GM23338 (cell line): Measurements from ENCODE around the gene ILKAP. TPM values are rescaled to one million over a fixed set of nuclear protein-coding genes. Genes with fewer than 3 reads are reported as not detected.

Source experiments
- ATAC-seq: fragments of 200-7000 bp; cut with Tn5 transposase; 3 replicates; pipeline ENCODE4 v1.9.1; 2020
- DNase-seq: peaks from one replicate; pipeline ENCODE4 v3.0.0-alpha.2; 2015; ENCODE audit warnings: low spot score
- H2AFZ ChIP-seq: fragments of 200-600 bp; sonication (generic); 2 replicates; pipeline ENCODE4 v1.8.0; 2016; ENCODE audit warnings: antibody characterized with exemption, mild to moderate bottlenecking, moderate library complexity
- H3F3A ChIP-seq: fragments of 200-600 bp; sonication (generic); replicated peaks from 2 replicates; pipeline ENCODE4 v1.8.0; 2017; ENCODE audit warnings: antibody characterized with exemption, mixed run types, low read depth
- H3K27ac ChIP-seq: fragments of 200-600 bp; sonication (generic); 2 replicates; pipeline ENCODE4 v1.6.1; 2016; ENCODE audit warnings: low read depth
- H3K27me3 ChIP-seq: fragments of 200-600 bp; sonication (generic); 2 replicates; pipeline ENCODE4 v1.8.0; 2016; ENCODE audit warnings: mild to moderate bottlenecking, mixed run types, moderate library complexity; ENCODE audit not compliant: insufficient read depth
- H3K36me3 ChIP-seq: fragments of 200-600 bp; sonication (generic); 2 replicates; pipeline ENCODE4 v1.8.0; 2016; ENCODE audit warnings: mild to moderate bottlenecking; ENCODE audit not compliant: insufficient read depth
- H3K4me1 ChIP-seq: fragments of 200-600 bp; sonication (generic); 2 replicates; pipeline ENCODE4 v1.8.0; 2016; ENCODE audit warnings: mild to moderate bottlenecking, moderate library complexity; ENCODE audit not compliant: insufficient read depth
- H3K4me2 ChIP-seq: fragments of 200-600 bp; sonication (generic); 2 replicates; pipeline ENCODE4 v1.7.1; 2017; ENCODE audit warnings: mixed run types
- H3K4me3 ChIP-seq: fragments of 200-600 bp; sonication (generic); 2 replicates; pipeline ENCODE4 v1.6.1; 2016; ENCODE audit warnings: mixed run types
- H3K79me2 ChIP-seq: fragments of 200-600 bp; sonication (generic); replicated peaks from 2 replicates; pipeline ENCODE4 v1.8.0; 2017; ENCODE audit warnings: mild to moderate bottlenecking; ENCODE audit not compliant: insufficient read depth
- H3K9me2 ChIP-seq: fragments of 200-600 bp; sonication (generic); 2 replicates; pipeline ENCODE4 v1.8.0; 2017; ENCODE audit not compliant: insufficient read depth
- H4K20me1 ChIP-seq: fragments of 200-600 bp; sonication (generic); replicated peaks from 2 replicates; pipeline ENCODE4 v1.8.0; 2017; ENCODE audit warnings: mild to moderate bottlenecking; ENCODE audit not compliant: insufficient read depth
- H3K27ac Mint-ChIP-seq: 2 replicates; pipeline ENCODE4 v1.8.0; 2020; ENCODE audit warnings: inconsistent platforms, mild to moderate bottlenecking, moderate library complexity, mixed read lengths
- H3K27me3 Mint-ChIP-seq: 3 replicates; pipeline ENCODE4 v1.8.0; 2022; ENCODE audit warnings: low read depth, mild to moderate bottlenecking, moderate library complexity, mixed read lengths, inconsistent platforms; ENCODE audit not compliant: insufficient read depth, poor library complexity
- H3K36me3 Mint-ChIP-seq: 3 replicates; pipeline ENCODE4 v1.8.0; 2021; ENCODE audit warnings: low read depth, mild to moderate bottlenecking, inconsistent platforms, moderate library complexity, mixed read lengths
- H3K4me1 Mint-ChIP-seq: 3 replicates; pipeline ENCODE4 v1.8.0; 2020; ENCODE audit warnings: mild to moderate bottlenecking, inconsistent platforms, mixed read lengths
- H3K4me3 Mint-ChIP-seq: 3 replicates; pipeline ENCODE4 v1.8.0; 2021; ENCODE audit warnings: moderate library complexity, mild to moderate bottlenecking, inconsistent platforms, mixed read lengths
- H3K9me3 Mint-ChIP-seq: 3 replicates; pipeline ENCODE4 v1.8.0; 2020; ENCODE audit warnings: moderate library complexity, mild to moderate bottlenecking, inconsistent platforms, mixed read lengths
- CREB1 ChIP-seq: fragments of 250-450 bp; sonication (Bioruptor Pico); IDR thresholded peaks from 2 replicates; pipeline ENCODE4 v1.5.0; 2020; ENCODE audit warnings: low read depth, mild to moderate bottlenecking, moderate library complexity
- EZH2 ChIP-seq: fragments of 200-600 bp; sonication (generic); IDR thresholded peaks from one replicate; pipeline ENCODE4 v1.8.0; 2017; ENCODE audit warnings: antibody characterized with exemption, mild to moderate bottlenecking, low read depth; ENCODE audit not compliant: unreplicated experiment
- JUNB ChIP-seq: IDR thresholded peaks from one replicate; pipeline ENCODE4 v1.6.1; 2016; ENCODE audit warnings: antibody characterized with exemption; ENCODE audit not compliant: unreplicated experiment
- NANOG ChIP-seq: IDR thresholded peaks from 2 replicates; pipeline ENCODE4 v1.6.1; 2016; ENCODE audit warnings: antibody characterized with exemption, borderline replicate concordance
- POLR2AphosphoS5 ChIP-seq: IDR thresholded peaks from 2 replicates; pipeline ENCODE4 v1.6.1; 2016; ENCODE audit warnings: antibody characterized with exemption, low read depth
- ZNF114 ChIP-seq: fragments of 250-450 bp; sonication (Bioruptor Pico); IDR thresholded peaks from 2 replicates; pipeline ENCODE4 v1.5.0; 2020; ENCODE audit warnings: mild to moderate bottlenecking, moderate library complexity
- ZNF331 ChIP-seq: fragments of 250-450 bp; sonication (Bioruptor Pico); IDR thresholded peaks from 2 replicates; pipeline ENCODE4 v1.5.0; 2020; ENCODE audit warnings: low read depth, mild to moderate bottlenecking, moderate library complexity
- polyA plus RNA-seq: library from polyadenylated mRNA; unstranded; fragments of >200 nt; fragmentation: Nextera tagmentation; extraction: Ambion mirVana; gene quantifications from 2 replicates; pipeline ENCODE4 v1.2.1, GENCODE V29; 2016
- total RNA-seq: library from RNA; depleted of rRNA; stranded (reverse); fragments of >200 nt; shearing (Covaris generic); gene quantifications from 2 replicates; pipeline ENCODE4 v1.2.3, GENCODE V29; 2014
- TF ChIP-seq, protein P1 (sequence below): fragments of 250-450 bp; sonication (Bioruptor Pico); IDR thresholded peaks from 2 replicates; pipeline ENCODE4 v1.5.0; 2020; ENCODE audit warnings: mild to moderate bottlenecking, moderate library complexity
- TF ChIP-seq, protein P2 (sequence below), 2 experiments: fragments of 200-600 bp in 1 of 2; sonication (generic) in 1 of 2; conservative IDR thresholded peaks; 2 replicates each; pipeline versions ENCODE4 v1.5.1 to v1.6.1; 2016 to 2017; ENCODE audit warnings: antibody characterized with exemption in 2 of 2, low read depth in 2 of 2, mild to moderate bottlenecking in 2 of 2, moderate library complexity in 1 of 2
- TF ChIP-seq, protein P3 (sequence below): IDR thresholded peaks from one replicate; pipeline ENCODE4 v1.6.1; 2018; ENCODE audit warnings: antibody characterized with exemption; ENCODE audit not compliant: unreplicated experiment

Gene ILKAP
- total and polyA plus RNA-seq, 2 experiments from 2014 or later = 17.0 to 35.9 TPM

DNA sequence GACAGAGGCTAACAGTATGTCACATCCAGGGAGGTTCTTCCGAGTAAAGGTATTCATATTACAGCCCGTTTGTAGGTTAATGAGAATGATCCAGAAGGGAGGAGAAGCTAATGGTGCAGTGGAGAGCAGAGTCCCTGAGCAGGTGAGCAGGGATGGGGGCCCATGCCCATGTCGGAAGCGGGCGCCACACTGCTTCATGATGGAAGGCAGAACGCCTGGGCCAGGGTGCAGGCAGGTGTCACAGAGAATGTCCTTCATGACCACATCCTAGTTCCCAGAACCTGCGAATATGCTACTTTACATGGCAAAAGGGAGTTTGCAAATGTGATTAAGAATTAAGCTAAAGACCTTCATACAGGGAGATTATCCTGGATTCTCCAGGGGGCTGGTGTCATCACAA is 32.4 kb upstream of the ILKAP start (continued):
- TF ChIP-seq, protein P1, sequence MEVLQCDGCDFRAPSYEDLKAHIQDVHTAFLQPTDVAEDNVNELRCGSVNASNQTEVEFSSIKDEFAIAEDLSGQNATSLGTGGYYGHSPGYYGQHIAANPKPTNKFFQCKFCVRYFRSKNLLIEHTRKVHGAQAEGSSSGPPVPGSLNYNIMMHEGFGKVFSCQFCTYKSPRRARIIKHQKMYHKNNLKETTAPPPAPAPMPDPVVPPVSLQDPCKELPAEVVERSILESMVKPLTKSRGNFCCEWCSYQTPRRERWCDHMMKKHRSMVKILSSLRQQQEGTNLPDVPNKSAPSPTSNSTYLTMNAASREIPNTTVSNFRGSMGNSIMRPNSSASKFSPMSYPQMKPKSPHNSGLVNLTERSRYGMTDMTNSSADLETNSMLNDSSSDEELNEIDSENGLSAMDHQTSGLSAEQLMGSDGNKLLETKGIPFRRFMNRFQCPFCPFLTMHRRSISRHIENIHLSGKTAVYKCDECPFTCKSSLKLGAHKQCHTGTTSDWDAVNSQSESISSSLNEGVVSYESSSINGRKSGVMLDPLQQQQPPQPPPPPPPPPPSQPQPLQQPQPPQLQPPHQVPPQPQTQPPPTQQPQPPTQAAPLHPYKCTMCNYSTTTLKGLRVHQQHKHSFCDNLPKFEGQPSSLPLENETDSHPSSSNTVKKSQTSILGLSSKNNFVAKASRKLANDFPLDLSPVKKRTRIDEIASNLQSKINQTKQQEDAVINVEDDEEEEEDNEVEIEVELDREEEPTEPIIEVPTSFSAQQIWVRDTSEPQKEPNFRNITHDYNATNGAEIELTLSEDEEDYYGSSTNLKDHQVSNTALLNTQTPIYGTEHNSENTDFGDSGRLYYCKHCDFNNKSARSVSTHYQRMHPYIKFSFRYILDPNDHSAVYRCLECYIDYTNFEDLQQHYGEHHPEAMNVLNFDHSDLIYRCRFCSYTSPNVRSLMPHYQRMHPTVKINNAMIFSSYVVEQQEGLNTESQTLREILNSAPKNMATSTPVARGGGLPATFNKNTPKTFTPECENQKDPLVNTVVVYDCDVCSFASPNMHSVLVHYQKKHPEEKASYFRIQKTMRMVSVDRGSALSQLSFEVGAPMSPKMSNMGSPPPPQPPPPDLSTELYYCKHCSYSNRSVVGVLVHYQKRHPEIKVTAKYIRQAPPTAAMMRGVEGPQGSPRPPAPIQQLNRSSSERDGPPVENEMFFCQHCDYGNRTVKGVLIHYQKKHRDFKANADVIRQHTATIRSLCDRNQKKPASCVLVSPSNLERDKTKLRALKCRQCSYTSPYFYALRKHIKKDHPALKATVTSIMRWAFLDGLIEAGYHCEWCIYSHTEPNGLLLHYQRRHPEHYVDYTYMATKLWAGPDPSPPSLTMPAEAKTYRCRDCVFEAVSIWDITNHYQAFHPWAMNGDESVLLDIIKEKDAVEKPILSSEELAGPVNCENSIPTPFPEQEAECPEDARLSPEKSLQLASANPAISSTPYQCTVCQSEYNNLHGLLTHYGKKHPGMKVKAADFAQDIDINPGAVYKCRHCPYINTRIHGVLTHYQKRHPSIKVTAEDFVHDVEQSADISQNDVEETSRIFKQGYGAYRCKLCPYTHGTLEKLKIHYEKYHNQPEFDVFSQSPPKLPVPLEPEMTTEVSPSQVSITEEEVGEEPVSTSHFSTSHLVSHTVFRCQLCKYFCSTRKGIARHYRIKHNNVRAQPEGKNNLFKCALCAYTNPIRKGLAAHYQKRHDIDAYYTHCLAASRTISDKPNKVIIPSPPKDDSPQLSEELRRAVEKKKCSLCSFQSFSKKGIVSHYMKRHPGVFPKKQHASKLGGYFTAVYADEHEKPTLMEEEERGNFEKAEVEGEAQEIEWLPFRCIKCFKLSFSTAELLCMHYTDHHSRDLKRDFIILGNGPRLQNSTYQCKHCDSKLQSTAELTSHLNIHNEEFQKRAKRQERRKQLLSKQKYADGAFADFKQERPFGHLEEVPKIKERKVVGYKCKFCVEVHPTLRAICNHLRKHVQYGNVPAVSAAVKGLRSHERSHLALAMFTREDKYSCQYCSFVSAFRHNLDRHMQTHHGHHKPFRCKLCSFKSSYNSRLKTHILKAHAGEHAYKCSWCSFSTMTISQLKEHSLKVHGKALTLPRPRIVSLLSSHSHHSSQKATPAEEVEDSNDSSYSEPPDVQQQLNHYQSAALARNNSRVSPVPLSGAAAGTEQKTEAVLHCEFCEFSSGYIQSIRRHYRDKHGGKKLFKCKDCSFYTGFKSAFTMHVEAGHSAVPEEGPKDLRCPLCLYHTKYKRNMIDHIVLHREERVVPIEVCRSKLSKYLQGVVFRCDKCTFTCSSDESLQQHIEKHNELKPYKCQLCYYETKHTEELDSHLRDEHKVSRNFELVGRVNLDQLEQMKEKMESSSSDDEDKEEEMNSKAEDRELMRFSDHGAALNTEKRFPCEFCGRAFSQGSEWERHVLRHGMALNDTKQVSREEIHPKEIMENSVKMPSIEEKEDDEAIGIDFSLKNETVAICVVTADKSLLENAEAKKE (CRISPR knock-in tag) = no peak
- TF ChIP-seq ZNF114 (CRISPR knock-in tag) = no peak
- no peak for TF ChIP-seq CREB1
- TF ChIP-seq POLR2AphosphoS5 = no peak
- TF ChIP-seq EZH2 = no peak
- TF ChIP-seq ZNF331 = no peak
- TF ChIP-seq, protein P2, sequence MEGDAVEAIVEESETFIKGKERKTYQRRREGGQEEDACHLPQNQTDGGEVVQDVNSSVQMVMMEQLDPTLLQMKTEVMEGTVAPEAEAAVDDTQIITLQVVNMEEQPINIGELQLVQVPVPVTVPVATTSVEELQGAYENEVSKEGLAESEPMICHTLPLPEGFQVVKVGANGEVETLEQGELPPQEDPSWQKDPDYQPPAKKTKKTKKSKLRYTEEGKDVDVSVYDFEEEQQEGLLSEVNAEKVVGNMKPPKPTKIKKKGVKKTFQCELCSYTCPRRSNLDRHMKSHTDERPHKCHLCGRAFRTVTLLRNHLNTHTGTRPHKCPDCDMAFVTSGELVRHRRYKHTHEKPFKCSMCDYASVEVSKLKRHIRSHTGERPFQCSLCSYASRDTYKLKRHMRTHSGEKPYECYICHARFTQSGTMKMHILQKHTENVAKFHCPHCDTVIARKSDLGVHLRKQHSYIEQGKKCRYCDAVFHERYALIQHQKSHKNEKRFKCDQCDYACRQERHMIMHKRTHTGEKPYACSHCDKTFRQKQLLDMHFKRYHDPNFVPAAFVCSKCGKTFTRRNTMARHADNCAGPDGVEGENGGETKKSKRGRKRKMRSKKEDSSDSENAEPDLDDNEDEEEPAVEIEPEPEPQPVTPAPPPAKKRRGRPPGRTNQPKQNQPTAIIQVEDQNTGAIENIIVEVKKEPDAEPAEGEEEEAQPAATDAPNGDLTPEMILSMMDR (conservative IDR thresholded peaks at IDR 0.05; ENCODE audit: low read depth in 2 of 2) = no peak
- TF ChIP-seq NANOG = no peak

DNA sequence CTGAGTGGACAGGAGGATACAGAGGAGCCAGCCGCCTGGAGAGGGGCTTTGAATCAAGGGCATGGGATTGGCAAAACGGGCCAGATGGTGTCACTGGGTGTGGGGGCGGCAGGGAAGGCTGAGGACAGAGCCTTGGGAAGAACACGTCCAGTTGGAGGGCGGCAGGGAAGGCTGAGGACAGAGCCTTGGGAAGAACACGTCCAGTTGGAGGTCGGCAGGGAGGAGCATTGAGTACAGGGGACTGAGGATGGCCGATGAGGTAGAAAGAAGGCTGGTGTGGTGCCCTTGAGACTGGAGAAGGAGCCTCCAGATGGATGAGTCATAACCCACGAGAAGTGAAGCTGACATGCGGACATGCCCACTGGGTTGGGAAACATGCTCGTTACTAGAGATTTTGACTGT is 31.8 kb upstream of the ILKAP start:
- H3K9me2 ChIP-seq = peaks cover 3% of the 10 kb centered on the region
- peaks cover 6% of the 10 kb centered on the region; the same call in 1 of the 2 replicates for H4K20me1 ChIP-seq
- no peak overlapping the region for H3K4me3 ChIP-seq
- no peak overlapping the region for H3K27ac Mint-ChIP-seq
- H3K9me3 Mint-ChIP-seq = peaks cover 10% of the 10 kb centered on the region
- no peak overlapping the region for H3K4me2 ChIP-seq
- no peak overlapping the region for H3K27ac ChIP-seq
- H3K4me1 ChIP-seq = no peaks in the 10 kb centered on the region; the same call in 1 of the 2 replicates
- peaks cover 57% of the 10 kb centered on the region for H3K27me3 ChIP-seq
- H3K36me3 ChIP-seq = no peaks in the 10 kb centered on the region
- no peaks in the 10 kb centered on the region for H3K79me2 ChIP-seq
- H2AFZ ChIP-seq = no peak overlapping the region
- no peak for DNase-seq
- ATAC-seq = no peak
- peak overlapping the region; percentile 32; the same call in 1 of the 3 replicates for H3K4me3 Mint-ChIP-seq
- peaks cover 7% of the 10 kb centered on the region for H3K36me3 Mint-ChIP-seq
- peaks cover 53% of the 10 kb centered on the region for H3K27me3 Mint-ChIP-seq
- H3K4me1 Mint-ChIP-seq = peaks cover 4% of the 10 kb centered on the region; the same call in 2 of the 3 replicates
- H3F3A ChIP-seq = no peaks in the 10 kb centered on the region
- TF ChIP-seq, protein P3, sequence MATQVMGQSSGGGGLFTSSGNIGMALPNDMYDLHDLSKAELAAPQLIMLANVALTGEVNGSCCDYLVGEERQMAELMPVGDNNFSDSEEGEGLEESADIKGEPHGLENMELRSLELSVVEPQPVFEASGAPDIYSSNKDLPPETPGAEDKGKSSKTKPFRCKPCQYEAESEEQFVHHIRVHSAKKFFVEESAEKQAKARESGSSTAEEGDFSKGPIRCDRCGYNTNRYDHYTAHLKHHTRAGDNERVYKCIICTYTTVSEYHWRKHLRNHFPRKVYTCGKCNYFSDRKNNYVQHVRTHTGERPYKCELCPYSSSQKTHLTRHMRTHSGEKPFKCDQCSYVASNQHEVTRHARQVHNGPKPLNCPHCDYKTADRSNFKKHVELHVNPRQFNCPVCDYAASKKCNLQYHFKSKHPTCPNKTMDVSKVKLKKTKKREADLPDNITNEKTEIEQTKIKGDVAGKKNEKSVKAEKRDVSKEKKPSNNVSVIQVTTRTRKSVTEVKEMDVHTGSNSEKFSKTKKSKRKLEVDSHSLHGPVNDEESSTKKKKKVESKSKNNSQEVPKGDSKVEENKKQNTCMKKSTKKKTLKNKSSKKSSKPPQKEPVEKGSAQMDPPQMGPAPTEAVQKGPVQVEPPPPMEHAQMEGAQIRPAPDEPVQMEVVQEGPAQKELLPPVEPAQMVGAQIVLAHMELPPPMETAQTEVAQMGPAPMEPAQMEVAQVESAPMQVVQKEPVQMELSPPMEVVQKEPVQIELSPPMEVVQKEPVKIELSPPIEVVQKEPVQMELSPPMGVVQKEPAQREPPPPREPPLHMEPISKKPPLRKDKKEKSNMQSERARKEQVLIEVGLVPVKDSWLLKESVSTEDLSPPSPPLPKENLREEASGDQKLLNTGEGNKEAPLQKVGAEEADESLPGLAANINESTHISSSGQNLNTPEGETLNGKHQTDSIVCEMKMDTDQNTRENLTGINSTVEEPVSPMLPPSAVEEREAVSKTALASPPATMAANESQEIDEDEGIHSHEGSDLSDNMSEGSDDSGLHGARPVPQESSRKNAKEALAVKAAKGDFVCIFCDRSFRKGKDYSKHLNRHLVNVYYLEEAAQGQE = no peak
- no peak for TF ChIP-seq JUNB
